Measurements from ENCODE around the gene RHCE.
"Not testable (repeated sequence)": the region's sequence is repeated elsewhere in the genome, so short reads cannot be mapped to it uniquely, and the experiment has no call there.

GRCh38 chr1:25460816-25461215, 40.2 kb upstream of the RHCE start:
- TF ChIP-seq EZH2 (IDR thresholded peaks at IDR 0.05; ENCODE audit: low read length, missing control alignments) = not testable (repeated sequence)
- TF ChIP-seq, protein P1, sequence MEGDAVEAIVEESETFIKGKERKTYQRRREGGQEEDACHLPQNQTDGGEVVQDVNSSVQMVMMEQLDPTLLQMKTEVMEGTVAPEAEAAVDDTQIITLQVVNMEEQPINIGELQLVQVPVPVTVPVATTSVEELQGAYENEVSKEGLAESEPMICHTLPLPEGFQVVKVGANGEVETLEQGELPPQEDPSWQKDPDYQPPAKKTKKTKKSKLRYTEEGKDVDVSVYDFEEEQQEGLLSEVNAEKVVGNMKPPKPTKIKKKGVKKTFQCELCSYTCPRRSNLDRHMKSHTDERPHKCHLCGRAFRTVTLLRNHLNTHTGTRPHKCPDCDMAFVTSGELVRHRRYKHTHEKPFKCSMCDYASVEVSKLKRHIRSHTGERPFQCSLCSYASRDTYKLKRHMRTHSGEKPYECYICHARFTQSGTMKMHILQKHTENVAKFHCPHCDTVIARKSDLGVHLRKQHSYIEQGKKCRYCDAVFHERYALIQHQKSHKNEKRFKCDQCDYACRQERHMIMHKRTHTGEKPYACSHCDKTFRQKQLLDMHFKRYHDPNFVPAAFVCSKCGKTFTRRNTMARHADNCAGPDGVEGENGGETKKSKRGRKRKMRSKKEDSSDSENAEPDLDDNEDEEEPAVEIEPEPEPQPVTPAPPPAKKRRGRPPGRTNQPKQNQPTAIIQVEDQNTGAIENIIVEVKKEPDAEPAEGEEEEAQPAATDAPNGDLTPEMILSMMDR (conservative IDR thresholded peaks at IDR 0.05 in 1 of 2, IDR thresholded peaks at IDR 0.05 in 1 of 2; ENCODE audit: low read depth in 1 of 2, low read length in 2 of 2) = not testable (repeated sequence)
